Measurements from ENCODE around the gene FRMD4A. TPM values are rescaled to one million over a fixed set of nuclear protein-coding genes. Genes with fewer than 3 reads are reported as not detected.

The FRMD4A gene
- total and polyA plus RNA-seq, 2 of the 4 experiments (the other 2 are of a cell fraction) = 30.3 to 68.8 TPM

DNA sequence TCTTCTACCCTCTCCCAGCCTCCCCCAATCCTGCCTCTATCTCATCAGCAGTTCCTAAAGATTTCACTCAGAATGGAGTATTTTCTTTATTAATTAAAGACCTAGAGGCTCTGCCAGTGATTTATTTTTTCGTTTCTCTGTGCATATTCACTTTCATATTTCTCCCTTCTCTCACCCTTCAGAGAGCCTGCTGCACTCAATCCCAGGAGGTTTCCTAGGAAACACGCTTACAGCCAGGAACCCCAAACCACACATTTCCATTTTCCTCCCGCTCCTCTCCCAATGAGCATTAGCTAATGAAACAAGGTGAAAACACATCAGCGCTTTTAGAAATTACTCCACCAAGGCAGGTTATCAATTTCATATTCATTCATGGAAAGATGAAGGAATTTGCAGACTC lies 180.2 kb downstream of the FRMD4A start:
- Histone ChIP-seq H3K14ac (replicated peaks; ENCODE audit: low read depth, low read length) (no peak overlapping the region), H3K23ac (ENCODE audit: low read depth, low read length) (no peak overlapping the region), H2AFZ (replicated peaks; ENCODE audit: low read length, poor library complexity) (no peak overlapping the region), H2BK20ac (ENCODE audit: low read depth, low read length) (no peak overlapping the region), H3K79me1 (ENCODE audit: low read depth in 1 of 2, low read length in 2 of 2) (no peaks in the 10 kb centered on the region), H3K36me3 (ENCODE audit: control insufficient read depth, insufficient read depth, low read length) (no peaks in the 10 kb centered on the region), H3K9me1 (ENCODE audit: insufficient read depth, low read length) (peaks cover 6% of the 10 kb centered on the region), H3K56ac (ENCODE audit: extremely low read depth, insufficient read depth, low read length) (no peak overlapping the region), H4K8ac (ENCODE audit: low read depth in 2 of 2, low read length in 2 of 2) (no peak overlapping the region), H2BK5ac (ENCODE audit: low read depth, low read length, poor library complexity, severe bottlenecking) (no peak overlapping the region), H3K4me1 (ENCODE audit: control insufficient read depth, insufficient read depth, low read length) (peaks cover 18% of the 10 kb centered on the region), H2AK9ac (replicated peaks; ENCODE audit: low read depth, low read length, poor library complexity) (no peak overlapping the region), H2BK15ac (ENCODE audit: low read depth, low read length) (no peak overlapping the region), H3K4me2 (ENCODE audit: low read depth, low read length) (no peak overlapping the region), H4K91ac (ENCODE audit: insufficient read depth, low read depth, low read length) (no peak overlapping the region), H3K4me3 (ENCODE audit: insufficient read depth, low read depth, low read length) (no peak overlapping the region), H3K27ac (ENCODE audit: insufficient read depth, low read length) (no peak overlapping the region), H3K4ac (ENCODE audit: low read depth, low read length) (no peak overlapping the region), H2BK120ac (ENCODE audit: low read depth, low read length) (no peak overlapping the region), H3K9me3 (ENCODE audit: control insufficient read depth, insufficient read depth, low read length) (no peaks in the 10 kb centered on the region; the same call in 1 of the 2 replicates), H4K5ac (ENCODE audit: low read depth, low read length) (no peak overlapping the region), H3K27me3 (ENCODE audit: control insufficient read depth, insufficient read depth, low read length) (no peaks in the 10 kb centered on the region), H2AK5ac (ENCODE audit: low read depth, low read length) (0 out of 2 replicates have a peak overlapping the region, but pooled peaks have one; percentile 19), H3K18ac (ENCODE audit: low read depth, low read length) (no peak overlapping the region), H4K20me1 (ENCODE audit: insufficient read depth, low read length) (no peaks in the 10 kb centered on the region), H3K9ac (ENCODE audit: low read depth, low read length) (no peak overlapping the region)
- in situ Hi-C loops (cut with MboI; ENCODE audit: low sequenced_read_pairs) (no loop called here), dilution Hi-C loops (cut with HindIII; ENCODE audit: low sequenced_read_pairs, unreplicated experiment) (no loop called here), intact Hi-C loops (cut with micrococcal nuclease) (no loop called here)
- WGBS, 2 experiments (ENCODE audit: extremely low coverage in 2 of 2, insufficient read length in 1 of 2) = no CpG with 5 or more reads among the region's 4 CpGs
- TF ChIP-seq CEBPB (IDR thresholded peaks at IDR 0.05; ENCODE audit: low read depth, low read length) = no peak
- no peak for TF ChIP-seq FOS (IDR thresholded peaks at IDR 0.05; ENCODE audit: low read depth, low read length)
- no peak for TF ChIP-seq CTCF (conservative IDR thresholded peaks at IDR 0.05; ENCODE audit: low read depth, low read length)
- TF ChIP-seq, protein P1, sequence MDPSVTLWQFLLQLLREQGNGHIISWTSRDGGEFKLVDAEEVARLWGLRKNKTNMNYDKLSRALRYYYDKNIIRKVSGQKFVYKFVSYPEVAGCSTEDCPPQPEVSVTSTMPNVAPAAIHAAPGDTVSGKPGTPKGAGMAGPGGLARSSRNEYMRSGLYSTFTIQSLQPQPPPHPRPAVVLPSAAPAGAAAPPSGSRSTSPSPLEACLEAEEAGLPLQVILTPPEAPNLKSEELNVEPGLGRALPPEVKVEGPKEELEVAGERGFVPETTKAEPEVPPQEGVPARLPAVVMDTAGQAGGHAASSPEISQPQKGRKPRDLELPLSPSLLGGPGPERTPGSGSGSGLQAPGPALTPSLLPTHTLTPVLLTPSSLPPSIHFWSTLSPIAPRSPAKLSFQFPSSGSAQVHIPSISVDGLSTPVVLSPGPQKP (IDR thresholded peaks at IDR 0.05; ENCODE audit: borderline replicate concordance, low read depth, low read length) = no peak
- no peak for TF ChIP-seq RCOR1 (IDR thresholded peaks at IDR 0.05; ENCODE audit: insufficient replicate concordance, low read length)
- TF ChIP-seq MAZ (IDR thresholded peaks at IDR 0.05; ENCODE audit: borderline replicate concordance, low read depth, low read length) = no peak
- no peak for TF ChIP-seq MAFK (IDR thresholded peaks at IDR 0.05; ENCODE audit: low read depth, low read length)
- TF ChIP-seq, protein P2, sequence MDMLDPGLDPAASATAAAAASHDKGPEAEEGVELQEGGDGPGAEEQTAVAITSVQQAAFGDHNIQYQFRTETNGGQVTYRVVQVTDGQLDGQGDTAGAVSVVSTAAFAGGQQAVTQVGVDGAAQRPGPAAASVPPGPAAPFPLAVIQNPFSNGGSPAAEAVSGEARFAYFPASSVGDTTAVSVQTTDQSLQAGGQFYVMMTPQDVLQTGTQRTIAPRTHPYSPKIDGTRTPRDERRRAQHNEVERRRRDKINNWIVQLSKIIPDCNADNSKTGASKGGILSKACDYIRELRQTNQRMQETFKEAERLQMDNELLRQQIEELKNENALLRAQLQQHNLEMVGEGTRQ (IDR thresholded peaks at IDR 0.05; ENCODE audit: low read depth, low read length) = no peak
- TF ChIP-seq MXI1 (IDR thresholded peaks at IDR 0.05; ENCODE audit: borderline replicate concordance, low read depth, low read length) = no peak
- no peak for TF ChIP-seq NFE2L2 (IDR thresholded peaks at IDR 0.05; ENCODE audit: low read depth, low read length)
- no peak for TF ChIP-seq POLR2A (IDR thresholded peaks at IDR 0.05; ENCODE audit: low read depth, low read length)
- no peak for TF ChIP-seq BHLHE40 (IDR thresholded peaks at IDR 0.05; ENCODE audit: low read depth, low read length)
- no peak for TF ChIP-seq CHD1 (IDR thresholded peaks at IDR 0.05; ENCODE audit: low read depth, low read length)
- no peak for TF ChIP-seq RAD21 (IDR thresholded peaks at IDR 0.05; ENCODE audit: low read length)
- no TSS peak for BruUV-seq (replicated peaks)
- POLR2A ChIA-PET (ENCODE audit: unreplicated experiment) = no interaction called here
- ATAC-seq (ENCODE audit: low read depth) = no peak
- no peak for DNase-seq
- CTCF ChIA-PET = no interaction called here

All from IMR-90 (cell line).